ENCODE results near the gene BST2.

DNA sequence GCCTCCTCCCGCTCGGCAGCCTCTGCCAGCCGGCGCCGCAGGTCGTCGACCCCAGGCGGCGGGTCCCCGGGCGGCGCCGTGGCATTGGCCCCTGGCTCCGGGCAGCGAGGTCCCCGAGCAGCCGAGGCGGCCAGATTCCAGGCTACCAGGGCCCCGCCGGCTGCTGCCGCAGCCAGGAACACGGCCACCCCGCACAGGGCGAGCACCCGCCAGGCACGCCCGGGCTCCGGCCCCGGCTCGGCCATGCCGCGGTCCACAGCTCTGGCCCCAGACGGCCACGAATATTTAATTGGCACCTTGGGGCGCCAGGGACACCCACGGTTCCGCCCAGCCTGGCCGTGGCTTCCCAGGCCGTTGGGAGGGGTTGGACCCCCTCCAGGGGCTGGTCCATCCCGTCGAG is 11.5 kb downstream of the BST2 start, which contains the start of gene CCDC194:
- TF ChIP-seq, protein P1, sequence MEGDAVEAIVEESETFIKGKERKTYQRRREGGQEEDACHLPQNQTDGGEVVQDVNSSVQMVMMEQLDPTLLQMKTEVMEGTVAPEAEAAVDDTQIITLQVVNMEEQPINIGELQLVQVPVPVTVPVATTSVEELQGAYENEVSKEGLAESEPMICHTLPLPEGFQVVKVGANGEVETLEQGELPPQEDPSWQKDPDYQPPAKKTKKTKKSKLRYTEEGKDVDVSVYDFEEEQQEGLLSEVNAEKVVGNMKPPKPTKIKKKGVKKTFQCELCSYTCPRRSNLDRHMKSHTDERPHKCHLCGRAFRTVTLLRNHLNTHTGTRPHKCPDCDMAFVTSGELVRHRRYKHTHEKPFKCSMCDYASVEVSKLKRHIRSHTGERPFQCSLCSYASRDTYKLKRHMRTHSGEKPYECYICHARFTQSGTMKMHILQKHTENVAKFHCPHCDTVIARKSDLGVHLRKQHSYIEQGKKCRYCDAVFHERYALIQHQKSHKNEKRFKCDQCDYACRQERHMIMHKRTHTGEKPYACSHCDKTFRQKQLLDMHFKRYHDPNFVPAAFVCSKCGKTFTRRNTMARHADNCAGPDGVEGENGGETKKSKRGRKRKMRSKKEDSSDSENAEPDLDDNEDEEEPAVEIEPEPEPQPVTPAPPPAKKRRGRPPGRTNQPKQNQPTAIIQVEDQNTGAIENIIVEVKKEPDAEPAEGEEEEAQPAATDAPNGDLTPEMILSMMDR (IDR thresholded peaks at IDR 0.05) = no peak
- no peak for TF ChIP-seq EZH2 (IDR thresholded peaks at IDR 0.05)
- no peak for TF ChIP-seq EZH2phosphoT487 (IDR thresholded peaks at IDR 0.05)

Data from neural progenitor cell (in vitro differentiated cells).